MM.1S (cell line): ENCODE measurements around the gene NLRP6.

Experiments used
- DNase-seq: peaks from one replicate; pipeline ENCODE4 v3.0.0-alpha.2; 2015
- H2AFZ ChIP-seq: fragments of 300-600 bp; sonication (generic); 2 replicates; pipeline ENCODE4 v1.6.0; 2016; ENCODE audit warnings: antibody characterized with exemption, low read length
- H3F3A ChIP-seq: fragments of 300-600 bp; sonication (generic); 2 replicates; pipeline ENCODE4 v1.6.1; 2016; ENCODE audit warnings: mild to moderate bottlenecking, antibody characterized with exemption, low read length, moderate library complexity, mixed read lengths; ENCODE audit not compliant: insufficient read depth
- H3K27ac ChIP-seq: fragments of 300-600 bp; sonication (generic); 2 replicates; pipeline ENCODE4 v1.5.1; 2016; ENCODE audit warnings: mild to moderate bottlenecking, low read length
- H3K27me3 ChIP-seq: fragments of 300-600 bp; sonication (generic); replicated peaks from 2 replicates; pipeline ENCODE4 v1.6.0; 2016; ENCODE audit warnings: low read length; ENCODE audit not compliant: insufficient read depth
- H3K36me3 ChIP-seq: fragments of 300-600 bp; sonication (generic); replicated peaks from 2 replicates; pipeline ENCODE4 v1.6.1; 2016; ENCODE audit warnings: mild to moderate bottlenecking, low read length, mixed read lengths; ENCODE audit not compliant: insufficient read depth
- H3K4me1 ChIP-seq: fragments of 300-600 bp; sonication (generic); 2 replicates; pipeline ENCODE4 v1.6.1; 2016; ENCODE audit warnings: low read length, mixed read lengths
- H3K4me2 ChIP-seq: fragments of 300-600 bp; sonication (generic); 2 replicates; pipeline ENCODE4 v1.6.0; 2016; ENCODE audit warnings: low read depth, low read length
- H3K4me3 ChIP-seq: fragments of 300-600 bp; sonication (generic); 2 replicates; pipeline ENCODE4 v1.5.1; 2016; ENCODE audit warnings: low read length, mixed read lengths
- H3K79me2 ChIP-seq: fragments of 300-600 bp; sonication (generic); 2 replicates; pipeline ENCODE4 v1.6.1; 2016; ENCODE audit warnings: mixed run types, low read length, mixed read lengths
- H3K9ac ChIP-seq: fragments of 300-600 bp; sonication (generic); 2 replicates; pipeline ENCODE4 v1.6.1; 2016; ENCODE audit warnings: low read length, mixed read lengths
- H3K9me2 ChIP-seq: fragments of 300-600 bp; sonication (generic); replicated peaks from 2 replicates; pipeline ENCODE4 v1.6.1; 2016; ENCODE audit warnings: mild to moderate bottlenecking, low read length, mixed read lengths; ENCODE audit not compliant: insufficient read depth
- H3K9me3 ChIP-seq: fragments of 300-600 bp; sonication (generic); replicated peaks from 2 replicates; pipeline ENCODE4 v1.6.1; 2016; ENCODE audit warnings: mild to moderate bottlenecking, low read length, mixed read lengths; ENCODE audit not compliant: insufficient read depth
- H4K20me1 ChIP-seq: fragments of 300-600 bp; sonication (generic); 2 replicates; pipeline ENCODE4 v1.6.1; 2016; ENCODE audit warnings: mild to moderate bottlenecking, low read length, moderate library complexity, mixed read lengths; ENCODE audit not compliant: insufficient read depth
- CTCF ChIP-seq: fragments of 300-600 bp; sonication (generic); IDR thresholded peaks from 2 replicates; pipeline ENCODE4 v1.5.1; 2016; ENCODE audit warnings: antibody characterized with exemption, low read length, mixed read lengths
- EZH2 ChIP-seq: fragments of 300-600 bp; sonication (generic); optimal IDR thresholded peaks from 2 replicates; pipeline ENCODE3; 2017; ENCODE audit warnings: low read depth, mild to moderate bottlenecking, antibody characterized with exemption, low read length, mixed read lengths
- EZH2phosphoT487 ChIP-seq: fragments of 300-600 bp; sonication (generic); IDR thresholded peaks from 2 replicates; pipeline ENCODE4 v1.6.1; 2018; ENCODE audit warnings: antibody characterized with exemption, low read length

Gene NLRP6

GRCh38 chr11:287821-288477, 9.7 kb downstream of the NLRP6 start:
- Histone ChIP-seq H3K79me2 (no peaks in the 10 kb centered on the region), H3K4me1 (no peaks in the 10 kb centered on the region), H2AFZ (peak overlapping the region; percentile 94), H4K20me1 (no peaks in the 10 kb centered on the region), H3K27me3 (peaks cover 21% of the 10 kb centered on the region), H3K9me3 (no peaks in the 10 kb centered on the region), H3K27ac (no peak overlapping the region), H3F3A (no peaks in the 10 kb centered on the region), H3K36me3 (no peaks in the 10 kb centered on the region), H3K9me2 (no peaks in the 10 kb centered on the region), H3K9ac (peak overlapping the region; percentile 53; the same call in 1 of the 2 replicates), H3K4me2 (peak overlapping the region; percentile 99), H3K4me3 (peak overlapping the region; percentile 74)
- DNase-seq = no peak
- TF ChIP-seq CTCF = no peak
- no peak for TF ChIP-seq EZH2
- TF ChIP-seq EZH2phosphoT487 = no peak

GRCh38 chr11:288478-289397, 10.5 kb downstream of the NLRP6 start, which contains the start of gene PGGHG:
PGGHG (plus strand) TSS chr11:289126; CDS start chr11:289817, 691 bp downstream.
- Histone ChIP-seq H2AFZ (peak within 1 kb of the TSS; percentile 94), H4K20me1 (no peaks in the 10 kb centered on the region), H3K4me2 (peak within 1 kb of the TSS; percentile 99), H3F3A (no peaks in the 10 kb centered on the region), H3K9me3 (no peaks in the 10 kb centered on the region), H3K27ac (no peak within 1 kb of the TSS), H3K27me3 (peaks cover 17% of the 10 kb centered on the region), H3K4me3 (peak within 1 kb of the TSS; percentile 74), H3K36me3 (no peaks in the 10 kb centered on the region), H3K9me2 (no peaks in the 10 kb centered on the region), H3K79me2 (no peaks in the 10 kb centered on the region), H3K9ac (peak within 1 kb of the TSS; percentile 53; the same call in 1 of the 2 replicates), H3K4me1 (no peaks in the 10 kb centered on the region)
- no peak for TF ChIP-seq EZH2
- TF ChIP-seq CTCF = no peak
- no peak for TF ChIP-seq EZH2phosphoT487
- peak; percentile 49 for DNase-seq

GRCh38 chr11:289398-289711, 11.1 kb downstream of the NLRP6 start:
- DNase-seq = no peak
- H2AFZ ChIP-seq = no peak overlapping the region
- H3K9ac ChIP-seq = no peak overlapping the region
- no peaks in the 10 kb centered on the region for H4K20me1 ChIP-seq
- H3K27me3 ChIP-seq = peaks cover 14% of the 10 kb centered on the region
- H3F3A ChIP-seq = no peaks in the 10 kb centered on the region
- no peaks in the 10 kb centered on the region for H3K4me1 ChIP-seq
- no peak for TF ChIP-seq CTCF
- TF ChIP-seq EZH2 = no peak
- TF ChIP-seq EZH2phosphoT487 = no peak
- H3K4me2 ChIP-seq = peak overlapping the region; percentile 59
- H3K4me3 ChIP-seq = peak overlapping the region; percentile 43; the same call in 1 of the 2 replicates
- no peaks in the 10 kb centered on the region for H3K79me2 ChIP-seq
- H3K27ac ChIP-seq = no peak overlapping the region
- H3K9me2 ChIP-seq = no peaks in the 10 kb centered on the region
- H3K9me3 ChIP-seq = no peaks in the 10 kb centered on the region
- no peaks in the 10 kb centered on the region for H3K36me3 ChIP-seq
